ENCODE data around the gene NDUFA5. TPM values are rescaled to one million over a fixed set of nuclear protein-coding genes. Genes with fewer than 3 reads are reported as not detected.

Gene NDUFA5
- total and polyA plus RNA-seq, 12 donors, result 123 to 491 (median 281) TPM

- Histone ChIP-seq H3K36me3 (peaks cover 0 to 29% (median 0%) of the 10 kb centered on the region in 9 donors), H3K4me3 (peak overlapping the region; percentile 61 to 92 (median 76)), H3K9me3 (no peaks in the 10 kb centered on the region), H3K27ac (peak overlapping the region; percentile 5 to 96 (median 92)), H3K4me1 (peaks cover 3 to 43% (median 38%) of the 10 kb centered on the region in 9 donors), H3K27me3 (no peaks in the 10 kb centered on the region)
- no peak for TF ChIP-seq CTCF (IDR thresholded peaks at IDR 0.05)
- 43 to 46% methylated on average over 4 of the region's 4 CpGs for WGBS, 2 donors
- DNase-seq (no peak), ATAC-seq (no peak)
- intact Hi-C loops (cut with DNase I), result loop anchor here in 3 of 10 donors (5.0 to 10.0 kb wide), 4 partner anchors 146 to 1416 kb away; partner anchors contain the start of genes WASL (in 2 of the 3) and AASS (in 1 of the 3)
Observed at GRCh38 chr7:123558289-123558874, 764 bp upstream of the NDUFA5 start.

DNA sequence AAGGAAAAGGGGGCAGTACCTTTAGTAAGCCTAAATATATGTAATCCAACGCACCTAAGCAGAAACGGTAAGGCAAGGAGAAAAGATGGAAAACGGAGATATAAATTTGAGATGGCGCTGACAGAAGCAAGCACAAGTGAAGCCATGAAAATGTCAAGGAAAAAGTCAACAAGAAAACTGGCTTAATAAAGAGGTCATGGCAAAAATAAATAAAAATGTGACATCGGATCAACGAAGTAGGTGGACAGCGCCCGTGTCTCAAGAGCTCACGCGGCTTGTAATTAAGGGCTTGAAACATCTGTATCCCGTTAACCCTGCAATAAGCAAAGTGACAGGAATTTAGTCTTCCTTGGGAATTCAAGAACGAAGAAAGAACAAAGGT, 611 bp downstream of the NDUFA5 start:
- Histone ChIP-seq H3K9me3 (peaks cover 0 to 3% (median 0%) of the 10 kb centered on the region in 11 donors), H3K27ac (peak overlapping the region; percentile 89 to 96 (median 92)), H3K4me1 (peaks cover 3 to 52% (median 40%) of the 10 kb centered on the region in 9 donors), H3K27me3 (no peaks in the 10 kb centered on the region), H3K36me3 (peaks cover 0 to 38% (median 0%) of the 10 kb centered on the region in 9 donors), H3K4me3 (peak overlapping the region; percentile 61 to 92 (median 76))
- intact Hi-C loops (cut with DNase I), result loop anchor here in 5 of 10 donors (1.0 to 10.0 kb wide), 8 partner anchors 22 to 1415 kb away; partner anchors contain the start of genes IQUB (in 3 of the 5), WASL (in 3 of the 5) and AASS (in 1 of the 5)
- TF ChIP-seq CTCF (IDR thresholded peaks at IDR 0.05), result no peak
- ATAC-seq (peak in 7 of 8 donors; percentile 8 to 45 (median 33)), DNase-seq (no peak)
- WGBS, 2 donors, result 1 to 2% methylated on average over 12 of the region's 12 CpGs

GRCh38 chr7:123555484-123555883, 2.1 kb downstream of the NDUFA5 start:
- no peaks in the 10 kb centered on the region for H3K27me3 ChIP-seq
- H3K4me1 ChIP-seq, result peaks cover 3 to 53% (median 40%) of the 10 kb centered on the region in 9 donors
- no peak for DNase-seq
- no peak for TF ChIP-seq CTCF (IDR thresholded peaks at IDR 0.05)
- peaks cover 0 to 42% (median 4%) of the 10 kb centered on the region in 9 donors for H3K36me3 ChIP-seq
- intact Hi-C loops (cut with DNase I), result loop anchor here in 3 of 10 donors (5.0 to 10.0 kb wide), 4 partner anchors 149 to 1413 kb away; partner anchors contain the start of genes WASL (in 2 of the 3) and AASS (in 1 of the 3)
- peaks cover 0 to 3% (median 0%) of the 10 kb centered on the region in 11 donors for H3K9me3 ChIP-seq
- ATAC-seq, result no peak
- H3K27ac ChIP-seq, result no peak overlapping the region
- peak overlapping the region in 3 of 10 donors; percentile 61 to 92 (median 89) for H3K4me3 ChIP-seq

- no peak for DNase-seq
- TF ChIP-seq CTCF (IDR thresholded peaks at IDR 0.05), result no peak
- intact Hi-C loops (cut with DNase I), result loop anchor here in 2 of 10 donors (10.0 kb wide), 2 partner anchors 152 to 192 kb away; partner anchors contain the start of gene WASL (in 1 of the 2)
- Histone ChIP-seq H3K36me3 (peaks cover 0 to 64% (median 13%) of the 10 kb centered on the region in 9 donors), H3K4me1 (peaks cover 3 to 69% (median 46%) of the 10 kb centered on the region in 9 donors), H3K27ac (peak overlapping the region in 2 of 10 donors; percentile 7 to 23), H3K9me3 (peaks cover 0 to 3% (median 0%) of the 10 kb centered on the region in 11 donors), H3K27me3 (no peaks in the 10 kb centered on the region), H3K4me3 (no peak overlapping the region)
- no peak for ATAC-seq
- 61 to 74% methylated on average over 3 of the region's 3 CpGs for WGBS, 2 donors
Observed at GRCh38 chr7:123553159-123553558, 4.5 kb downstream of the NDUFA5 start.

Data from heart right ventricle (tissue), 16 donors.